Spleen (tissue), 7 donors: ENCODE data around the gene ZNF620.

Source experiments
- CTCF ChIP-seq, 11 experiments: fragments of 200-600 bp in 7 of 11; fragments of 450-650 bp in 4 of 11; sonication (generic) in 4 of 11; IDR thresholded peaks in 8 of 11; conservative IDR thresholded peaks in 3 of 11; 1 replicate in 7 of 11; 2 replicates in 4 of 11; pipeline versions ENCODE4 v1.4.0 to v1.8.0; 2016 to 2021; ENCODE audit warnings: antibody characterized with exemption in 11 of 11, inconsistent platforms in 4 of 11, mild to moderate bottlenecking in 1 of 11
- POLR2A ChIP-seq, 3 donors: fragments of 450-650 bp; IDR thresholded peaks; one replicate each; pipeline ENCODE4 v1.5.1; 2017; ENCODE audit warnings: antibody characterized with exemption in 3 of 3, mild to moderate bottlenecking in 1 of 3
- POLR2AphosphoS5 ChIP-seq, 3 donors: sonication (generic); formaldehyde crosslinking; IDR thresholded peaks; one replicate each; pipeline ENCODE4 v1.5.1; 2017; ENCODE audit warnings: antibody characterized with exemption in 3 of 3
- donor health status: DM: no; HTN: no; CAD: no; lungs with moderate emphysema.
- donor health status: DM: no; HTN: no; CAD: no.
- donor health status: DM: no; HTN: no; CAD: no.

- TF ChIP-seq POLR2AphosphoS5 (IDR thresholded peaks at IDR 0.05) (no peak), CTCF (IDR thresholded peaks at IDR 0.05 in 8 of 11, conservative IDR thresholded peaks at IDR 0.05 in 3 of 11) (no peak), POLR2A (IDR thresholded peaks at IDR 0.05) (no peak)
Measured at GRCh38 chr3:40487172-40487571, 18.7 kb upstream of the ZNF620 start.
